CD4-positive, alpha-beta T cell (primary cell): ENCODE results near the gene RSBN1. TPM values are rescaled to one million over a fixed set of nuclear protein-coding genes. Genes with fewer than 3 reads are reported as not detected.

ENCODE experiments used
- ATAC-seq: fragments of 200-7000 bp; cut with Tn5 transposase; one replicate; pipeline ENCODE4 v1.10.0; 2022; ENCODE audit warnings: mild to moderate bottlenecking; ENCODE audit not compliant: poor library complexity
- CTCF ChIA-PET: fragments of 350-600 bp; sonication (Branson Sonifier 250); formaldehyde crosslinking; loops from one replicate; lab custom pipeline; 2021; ENCODE audit warnings: antibody characterized with exemption, inconsistent platforms; lab: Charles Lee
- POLR2A ChIA-PET: fragments of 350-600 bp; sonication (Branson Sonifier 250); formaldehyde crosslinking; loops from one replicate; lab custom pipeline; 2021; ENCODE audit warnings: antibody characterized with exemption, inconsistent platforms; lab: Charles Lee
- DNase-seq, 14 experiments: peaks; one replicate each; pipeline ENCODE4 v3.0.0-alpha.2; 2013 to 2020; ENCODE audit warnings: mixed read lengths in 2 of 14
- H3K27ac ChIP-seq, 2 donors: one replicate each; pipeline versions ENCODE4 v1.5.1 to v1.7.0; 2013; ENCODE audit warnings: low read length in 2 of 2, low read depth in 1 of 2, mild to moderate bottlenecking in 1 of 2
- H3K27me3 ChIP-seq, 2 experiments: 1 replicate in 1 of 2; 2 replicates in 1 of 2; pipeline versions ENCODE4 v1.6.1 to v1.7.0; 2013; ENCODE audit warnings: low read length in 2 of 2, control low read depth in 1 of 2, mild to moderate bottlenecking in 1 of 2, moderate library complexity in 1 of 2; ENCODE audit not compliant: insufficient read depth in 2 of 2, control insufficient read depth in 1 of 2
- H3K36me3 ChIP-seq: one replicate; pipeline ENCODE4 v1.6.1; 2013; ENCODE audit warnings: low read length, control low read depth; ENCODE audit not compliant: insufficient read depth
- H3K4me1 ChIP-seq: one replicate; pipeline ENCODE4 v1.6.1; 2013; ENCODE audit warnings: low read length, control low read depth; ENCODE audit not compliant: insufficient read depth
- H3K4me3 ChIP-seq: one replicate; pipeline ENCODE4 v1.5.1; 2013; ENCODE audit warnings: mild to moderate bottlenecking, low read length, moderate library complexity
- H3K9me3 ChIP-seq, 2 experiments: 1 replicate in 1 of 2; 2 replicates in 1 of 2; pipeline versions ENCODE4 v1.6.1 to v1.7.0; 2013; ENCODE audit warnings: low read length in 2 of 2, mild to moderate bottlenecking in 2 of 2, control low read depth in 1 of 2, moderate library complexity in 1 of 2; ENCODE audit not compliant: control insufficient read depth in 1 of 2, insufficient read depth in 1 of 2
- H3K27ac Mint-ChIP-seq: one replicate; pipeline ENCODE4 v1.8.0; 2020; ENCODE audit warnings: mixed read lengths
- H3K27me3 Mint-ChIP-seq: one replicate; pipeline ENCODE4 v1.8.0; 2021; ENCODE audit warnings: mixed read lengths
- H3K36me3 Mint-ChIP-seq: one replicate; pipeline ENCODE4 v1.8.0; 2021; ENCODE audit warnings: low read depth, mixed read lengths
- H3K4me1 Mint-ChIP-seq: one replicate; pipeline ENCODE4 v1.8.0; 2021; ENCODE audit warnings: low read depth, mixed read lengths
- H3K4me3 Mint-ChIP-seq: one replicate; pipeline ENCODE4 v1.8.0; 2020; ENCODE audit warnings: mild to moderate bottlenecking, mixed read lengths
- H3K9me3 Mint-ChIP-seq: one replicate; pipeline ENCODE4 v1.8.0; 2020; ENCODE audit warnings: mixed read lengths
- intact Hi-C, 2 experiments: fragments of 100-400 bp; cut with DNase I in 1 of 2; cut with micrococcal nuclease in 1 of 2; formaldehyde crosslinking; loops; one replicate each; pipeline versions ENCODE4 v1.15.1 to v1.9.0; 2023 to 2025; cut with DNase I, micrococcal nuclease
- total RNA-seq, 174 experiments: library from RNA in 2 of 174; stranded (reverse) in 2 of 174; gene quantifications; one replicate each; pipeline ENCODE4 v1.2.3 and lab custom pipeline; 2021 to 2026
- TF ChIP-seq, protein P1 (sequence below): fragments of 200-600 bp; IDR thresholded peaks from one replicate; pipeline ENCODE4 v1.8.0; 2022; ENCODE audit warnings: antibody characterized with exemption, mild to moderate bottlenecking

RSBN1 gene
- total RNA-seq, 2 experiments from 2014 or later: 44.2 to 44.6 TPM

DNA sequence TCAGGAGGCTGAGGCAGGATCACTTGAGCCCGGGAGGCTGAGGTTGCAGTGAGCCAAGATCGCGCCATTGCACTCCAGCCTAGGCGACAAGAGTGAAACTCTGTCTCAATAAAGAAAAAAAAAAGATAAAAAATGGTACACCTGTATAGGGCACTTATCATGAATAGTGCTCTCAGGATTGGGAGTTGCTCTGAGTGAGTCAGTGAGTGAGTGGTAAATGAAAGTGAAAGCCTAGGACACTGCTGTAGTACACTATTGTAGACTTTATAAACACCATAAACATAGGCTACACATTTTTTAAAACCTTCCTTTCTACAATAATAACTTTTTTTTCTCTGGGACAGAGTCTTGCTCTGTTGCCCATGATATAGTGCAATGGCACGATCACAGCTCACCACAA is 69.8 kb downstream of the RSBN1 start:
- Histone ChIP-seq H3K36me3 (no peaks in the 10 kb centered on the region), H3K9me3 (no peaks in the 10 kb centered on the region), H3K4me1 (peaks cover 3% of the 10 kb centered on the region), H3K27ac (no peak overlapping the region), H3K4me3 (no peak overlapping the region), H3K27me3 (no peaks in the 10 kb centered on the region)
- Mint-ChIP-seq H3K4me3 (no peak overlapping the region), H3K36me3 (no peaks in the 10 kb centered on the region), H3K4me1 (no peaks in the 10 kb centered on the region), H3K9me3 (no peaks in the 10 kb centered on the region), H3K27me3 (no peaks in the 10 kb centered on the region), H3K27ac (no peak overlapping the region)
- DNase-seq: peak in 1 of 14 experiments; percentile 23
- intact Hi-C loops: no loop called here
- TF ChIP-seq, protein P1, sequence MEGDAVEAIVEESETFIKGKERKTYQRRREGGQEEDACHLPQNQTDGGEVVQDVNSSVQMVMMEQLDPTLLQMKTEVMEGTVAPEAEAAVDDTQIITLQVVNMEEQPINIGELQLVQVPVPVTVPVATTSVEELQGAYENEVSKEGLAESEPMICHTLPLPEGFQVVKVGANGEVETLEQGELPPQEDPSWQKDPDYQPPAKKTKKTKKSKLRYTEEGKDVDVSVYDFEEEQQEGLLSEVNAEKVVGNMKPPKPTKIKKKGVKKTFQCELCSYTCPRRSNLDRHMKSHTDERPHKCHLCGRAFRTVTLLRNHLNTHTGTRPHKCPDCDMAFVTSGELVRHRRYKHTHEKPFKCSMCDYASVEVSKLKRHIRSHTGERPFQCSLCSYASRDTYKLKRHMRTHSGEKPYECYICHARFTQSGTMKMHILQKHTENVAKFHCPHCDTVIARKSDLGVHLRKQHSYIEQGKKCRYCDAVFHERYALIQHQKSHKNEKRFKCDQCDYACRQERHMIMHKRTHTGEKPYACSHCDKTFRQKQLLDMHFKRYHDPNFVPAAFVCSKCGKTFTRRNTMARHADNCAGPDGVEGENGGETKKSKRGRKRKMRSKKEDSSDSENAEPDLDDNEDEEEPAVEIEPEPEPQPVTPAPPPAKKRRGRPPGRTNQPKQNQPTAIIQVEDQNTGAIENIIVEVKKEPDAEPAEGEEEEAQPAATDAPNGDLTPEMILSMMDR: no peak
- ChIA-PET POLR2A (no interaction called here), CTCF (interaction anchor here (0.9 kb wide), 1 partner anchor 9 kb away, joined by 4 read pairs; no protein-coding TSS in a partner anchor)
- ATAC-seq: no peak

DNA sequence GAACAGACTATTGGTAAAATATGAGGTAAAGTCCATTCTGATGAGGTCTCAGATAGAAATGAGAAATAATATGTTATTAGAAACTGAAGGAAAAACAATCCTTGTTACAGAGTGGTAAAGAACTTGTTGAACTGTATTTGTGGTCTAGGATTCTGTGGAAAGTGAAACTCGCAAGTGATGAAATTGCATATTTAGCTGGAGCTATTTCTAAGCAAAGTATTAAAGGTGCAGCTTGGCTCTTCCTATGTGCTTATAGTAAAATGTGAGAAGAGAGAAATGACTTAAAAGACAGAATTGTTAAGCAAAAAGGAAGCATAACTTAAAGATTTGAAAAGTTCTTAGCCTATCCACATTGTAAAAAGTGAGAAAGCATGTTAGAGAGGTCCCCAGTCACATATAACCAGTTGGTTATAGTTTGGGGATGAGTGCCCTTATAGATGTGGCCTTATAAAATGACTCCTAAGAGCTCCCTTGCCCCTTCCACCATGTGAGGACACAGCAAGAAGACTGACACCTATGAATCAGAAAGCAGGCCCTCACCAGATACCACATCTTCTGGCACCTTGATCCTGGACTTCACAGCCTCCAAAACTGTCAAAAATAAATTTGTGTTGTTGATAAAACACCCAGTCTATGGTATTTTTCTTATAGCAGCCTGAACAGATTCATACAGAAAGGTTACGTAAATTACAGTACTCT is 77.8 kb downstream of the RSBN1 start:
- CTCF ChIA-PET: no interaction called here
- DNase-seq (no peak), ATAC-seq (no peak)
- Mint-ChIP-seq H3K27ac (no peak overlapping the region), H3K4me3 (no peak overlapping the region), H3K36me3 (no peaks in the 10 kb centered on the region), H3K27me3 (no peaks in the 10 kb centered on the region), H3K9me3 (no peaks in the 10 kb centered on the region), H3K4me1 (no peaks in the 10 kb centered on the region)
- H3K4me3 ChIP-seq: no peak overlapping the region
- TF ChIP-seq, protein P1: no peak
- intact Hi-C loops: no loop called here
- no peaks in the 10 kb centered on the region for H3K36me3 ChIP-seq
- H3K27ac ChIP-seq: no peak overlapping the region
- H3K27me3 ChIP-seq: no peaks in the 10 kb centered on the region
- H3K4me1 ChIP-seq: no peaks in the 10 kb centered on the region
- no peaks in the 10 kb centered on the region for H3K9me3 ChIP-seq
- POLR2A ChIA-PET: interaction anchor here (0.7 kb wide), 1 partner anchor 402 kb away, joined by 3 read pairs; no protein-coding TSS in a partner anchor

DNA sequence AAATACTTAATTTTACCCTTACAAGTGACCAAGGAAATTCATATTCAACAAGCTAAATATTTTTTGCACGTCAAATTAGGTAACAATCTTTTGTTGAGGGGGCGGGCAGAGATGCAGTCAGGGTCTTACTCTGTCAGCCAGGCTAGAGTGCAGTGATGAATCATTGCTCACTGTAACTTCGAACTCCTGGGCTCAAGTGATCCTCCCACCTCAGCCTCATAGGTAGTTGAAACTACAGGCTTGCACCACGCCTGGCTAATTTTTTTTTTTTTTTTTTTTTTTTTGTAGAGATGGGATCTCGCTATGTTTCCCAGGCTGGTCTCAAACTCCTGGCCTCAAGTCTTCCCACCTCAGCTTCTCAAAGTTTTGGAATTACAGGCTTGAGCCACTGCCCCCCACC is 79.5 kb downstream of the RSBN1 start:
- Histone ChIP-seq H3K36me3 (no peaks in the 10 kb centered on the region), H3K27ac (no peak overlapping the region), H3K4me3 (no peak overlapping the region), H3K4me1 (no peaks in the 10 kb centered on the region), H3K27me3 (no peaks in the 10 kb centered on the region), H3K9me3 (no peaks in the 10 kb centered on the region)
- DNase-seq: no peak
- Mint-ChIP-seq H3K9me3 (no peaks in the 10 kb centered on the region), H3K4me3 (no peak overlapping the region), H3K36me3 (no peaks in the 10 kb centered on the region), H3K27ac (no peak overlapping the region), H3K4me1 (no peaks in the 10 kb centered on the region), H3K27me3 (no peaks in the 10 kb centered on the region)
- no peak for ATAC-seq
- ChIA-PET POLR2A (no interaction called here), CTCF (no interaction called here)
- TF ChIP-seq, protein P1: no peak
- intact Hi-C loops: no loop called here
